ENCODE results near the gene ZNF396.

Gene ZNF396

DNA sequence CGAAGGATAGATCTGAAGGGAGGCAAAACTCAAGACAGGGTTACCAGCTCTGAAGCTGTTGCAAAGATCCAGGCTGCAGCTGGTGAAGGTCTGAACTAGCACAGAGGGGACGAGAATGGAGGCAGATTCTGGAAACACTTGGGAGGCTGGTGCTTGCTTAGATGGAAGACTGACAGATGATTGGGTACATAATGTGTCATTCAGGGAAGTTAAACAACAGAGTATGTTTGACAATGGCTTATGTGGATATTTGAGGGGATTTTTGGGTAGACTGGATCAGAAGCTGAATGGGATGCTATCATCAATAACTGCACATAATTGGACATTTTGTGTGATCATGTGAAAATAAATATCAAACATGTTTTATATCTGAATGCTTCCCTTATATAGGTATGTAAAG lies 2.3 kb upstream of the ZNF396 start:
- H3K9me3 ChIP-seq (ENCODE audit: control insufficient read depth, low read depth, low read length) = no peaks in the 10 kb centered on the region
- peaks cover 4% of the 10 kb centered on the region for H3K4me1 ChIP-seq (ENCODE audit: control insufficient read depth, low read depth, low read length)
- H3K27ac ChIP-seq (ENCODE audit: low read length) = no peak overlapping the region
- no peaks in the 10 kb centered on the region for H3K36me3 ChIP-seq (ENCODE audit: control insufficient read depth, low read depth, low read length)
- peaks cover 21% of the 10 kb centered on the region for H3K27me3 ChIP-seq (ENCODE audit: control insufficient read depth, insufficient read depth, low read length)
- H3K4me3 ChIP-seq (ENCODE audit: low read length) = no peak overlapping the region
- no peak overlapping the region for H3K9ac ChIP-seq (ENCODE audit: low read length)

DNA sequence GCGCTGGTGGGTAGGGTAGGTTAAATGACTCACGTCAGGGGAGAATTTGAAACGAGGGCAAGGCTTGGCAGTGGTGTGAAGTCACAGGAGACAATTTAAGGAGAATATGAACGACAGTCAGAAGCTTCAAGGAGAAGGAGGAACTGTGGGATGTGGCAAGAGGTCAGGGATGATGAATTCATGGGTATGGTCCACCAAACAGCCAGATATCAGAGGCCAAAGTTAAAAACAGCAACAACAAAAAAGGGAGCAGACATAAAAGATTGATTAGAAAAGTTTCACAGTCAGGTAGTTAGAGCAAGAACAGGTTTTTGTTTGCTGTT lies 1.4 kb upstream of the ZNF396 start:
- no peaks in the 10 kb centered on the region for H3K9me3 ChIP-seq (ENCODE audit: control insufficient read depth, low read depth, low read length)
- H3K27ac ChIP-seq (ENCODE audit: low read length) = no peak overlapping the region
- no peaks in the 10 kb centered on the region for H3K36me3 ChIP-seq (ENCODE audit: control insufficient read depth, low read depth, low read length)
- H3K9ac ChIP-seq (ENCODE audit: low read length) = no peak overlapping the region
- peaks cover 4% of the 10 kb centered on the region for H3K4me1 ChIP-seq (ENCODE audit: control insufficient read depth, low read depth, low read length)
- peaks cover 21% of the 10 kb centered on the region for H3K27me3 ChIP-seq (ENCODE audit: control insufficient read depth, insufficient read depth, low read length)
- H3K4me3 ChIP-seq (ENCODE audit: low read length) = no peak overlapping the region

DNA sequence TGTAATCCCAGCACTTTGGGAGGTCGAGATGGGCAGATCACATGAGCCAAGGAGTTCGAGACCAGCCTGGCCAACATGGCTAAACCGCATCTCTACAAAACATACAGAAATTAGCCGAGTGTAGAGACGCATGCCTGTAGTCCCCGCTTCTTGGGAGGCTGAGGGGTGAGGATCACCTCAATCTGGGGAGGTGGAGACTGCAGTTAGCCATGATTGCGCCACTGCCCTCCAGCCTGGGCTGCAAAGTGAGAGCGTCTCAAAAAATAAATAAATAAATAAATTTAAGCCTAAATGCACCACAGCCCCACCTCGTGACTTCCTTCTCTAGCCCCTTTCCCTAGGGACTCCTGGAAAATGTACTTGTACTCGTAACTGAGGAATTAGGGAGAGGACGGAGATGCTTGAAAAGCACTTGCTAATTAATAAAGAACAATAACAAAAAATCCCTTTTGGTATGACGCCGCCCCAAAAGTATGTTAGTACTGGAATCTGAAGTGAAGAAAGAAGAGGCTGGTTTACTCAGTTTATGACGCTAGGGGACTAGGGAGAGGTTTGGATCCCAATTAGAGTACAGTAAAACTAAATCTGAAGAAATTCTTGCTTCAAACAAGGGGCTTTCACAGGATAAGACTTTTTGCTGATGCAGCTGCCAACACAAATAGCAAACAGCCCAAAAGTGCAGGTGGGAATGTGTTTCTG lies 887 bp upstream of the ZNF396 start:
- Histone ChIP-seq H3K4me1 (ENCODE audit: control insufficient read depth, low read depth, low read length) (peaks cover 4% of the 10 kb centered on the region), H3K4me3 (ENCODE audit: low read length) (peak overlapping the region; percentile 82), H3K27me3 (ENCODE audit: control insufficient read depth, insufficient read depth, low read length) (peaks cover 21% of the 10 kb centered on the region), H3K9ac (ENCODE audit: low read length) (peak overlapping the region; percentile 6), H3K9me3 (ENCODE audit: control insufficient read depth, low read depth, low read length) (no peaks in the 10 kb centered on the region), H3K27ac (ENCODE audit: low read length) (no peak overlapping the region), H3K36me3 (ENCODE audit: control insufficient read depth, low read depth, low read length) (no peaks in the 10 kb centered on the region)

DNA sequence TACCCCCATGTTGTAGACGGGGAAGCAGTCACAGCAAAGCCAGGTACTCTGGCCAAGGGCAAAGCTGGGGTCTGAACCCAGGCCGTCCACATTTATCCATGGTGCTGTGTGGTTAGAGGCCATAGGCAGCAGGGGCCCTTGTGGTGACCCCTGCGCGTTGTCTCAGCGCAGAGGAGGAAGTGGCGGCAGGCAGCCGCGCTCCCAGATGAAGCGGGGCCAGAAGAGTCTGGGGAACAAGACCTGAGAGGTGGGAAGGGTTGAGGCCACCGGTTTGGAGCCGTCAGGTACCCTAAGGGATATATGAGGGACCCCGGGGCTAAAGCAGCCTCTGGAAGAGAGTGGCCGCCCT lies 770 bp downstream of the ZNF396 start:
- H3K36me3 ChIP-seq (ENCODE audit: control insufficient read depth, low read depth, low read length) = no peaks in the 10 kb centered on the region
- H3K9me3 ChIP-seq (ENCODE audit: control insufficient read depth, low read depth, low read length) = no peaks in the 10 kb centered on the region
- peak overlapping the region; percentile 34 for H3K9ac ChIP-seq (ENCODE audit: low read length)
- H3K27ac ChIP-seq (ENCODE audit: low read length) = no peak overlapping the region
- H3K4me3 ChIP-seq (ENCODE audit: low read length) = peak overlapping the region; percentile 82
- H3K27me3 ChIP-seq (ENCODE audit: control insufficient read depth, insufficient read depth, low read length) = peaks cover 21% of the 10 kb centered on the region
- peaks cover 4% of the 10 kb centered on the region for H3K4me1 ChIP-seq (ENCODE audit: control insufficient read depth, low read depth, low read length)

DNA sequence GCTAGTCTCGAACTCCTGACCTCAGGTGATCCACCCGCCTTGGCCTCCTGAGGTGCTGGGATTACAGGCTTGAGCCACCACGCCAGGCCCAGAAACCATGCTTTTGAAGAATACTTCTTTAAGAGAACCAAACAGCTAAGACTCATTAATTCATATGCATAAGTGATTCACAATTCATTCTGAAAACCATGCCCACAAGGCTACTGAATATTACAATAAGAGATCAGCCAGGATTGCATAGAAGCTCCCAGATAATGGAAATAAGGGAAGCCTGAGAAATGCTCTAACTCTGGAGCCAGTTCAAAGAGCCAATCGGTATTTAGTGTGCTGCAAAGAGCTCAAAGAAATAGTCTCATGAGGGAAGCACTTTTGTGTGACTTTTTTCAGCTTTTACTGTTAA lies 2.4 kb downstream of the ZNF396 start:
- Histone ChIP-seq H3K36me3 (ENCODE audit: control insufficient read depth, low read depth, low read length) (no peaks in the 10 kb centered on the region), H3K27ac (ENCODE audit: low read length) (no peak overlapping the region), H3K4me3 (ENCODE audit: low read length) (no peak overlapping the region), H3K9me3 (ENCODE audit: control insufficient read depth, low read depth, low read length) (no peaks in the 10 kb centered on the region), H3K4me1 (ENCODE audit: control insufficient read depth, low read depth, low read length) (peaks cover 4% of the 10 kb centered on the region), H3K27me3 (ENCODE audit: control insufficient read depth, insufficient read depth, low read length) (peaks cover 21% of the 10 kb centered on the region), H3K9ac (ENCODE audit: low read length) (no peak overlapping the region)

DNA sequence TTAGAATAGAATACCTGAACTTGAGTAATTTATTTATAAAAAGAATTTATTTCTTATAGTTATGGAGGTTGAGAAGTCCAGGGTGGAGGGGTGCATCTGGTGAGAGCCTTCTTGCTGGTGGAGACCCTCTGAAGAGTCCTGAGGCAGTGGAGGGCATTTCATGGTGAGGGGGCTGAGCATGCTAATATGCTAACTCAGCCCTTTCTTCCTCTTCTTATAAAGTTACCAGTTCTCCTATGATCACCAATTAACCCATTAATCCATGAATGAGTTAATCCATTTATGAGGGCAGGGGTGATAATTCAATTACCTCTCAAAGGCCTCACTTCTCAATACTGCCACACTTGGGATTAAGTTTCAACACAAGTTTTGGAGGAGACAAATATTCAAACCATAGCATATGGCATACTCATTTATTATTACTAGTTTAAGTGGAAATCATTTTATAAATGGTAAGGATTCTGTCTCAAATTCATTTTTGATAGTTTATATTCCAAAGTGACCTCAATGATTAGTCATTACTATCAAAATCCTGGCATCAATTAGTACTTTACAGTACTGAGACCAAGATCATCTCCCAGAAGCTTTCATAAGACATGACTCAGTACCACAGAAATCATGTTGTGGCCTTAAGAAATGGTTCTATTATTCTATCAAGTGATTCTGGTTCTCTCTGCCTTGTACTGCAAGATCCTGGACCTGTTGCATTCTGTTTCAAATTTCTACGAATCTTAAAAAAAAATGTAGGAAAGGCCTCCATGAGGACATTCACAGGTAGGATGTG lies 5.5 kb downstream of the ZNF396 start:
- no peaks in the 10 kb centered on the region for H3K27me3 ChIP-seq (ENCODE audit: control insufficient read depth, insufficient read depth, low read length)
- no peaks in the 10 kb centered on the region for H3K4me1 ChIP-seq (ENCODE audit: control insufficient read depth, low read depth, low read length)
- no peak overlapping the region for H3K9ac ChIP-seq (ENCODE audit: low read length)
- H3K36me3 ChIP-seq (ENCODE audit: control insufficient read depth, low read depth, low read length) = no peaks in the 10 kb centered on the region
- no peaks in the 10 kb centered on the region for H3K9me3 ChIP-seq (ENCODE audit: control insufficient read depth, low read depth, low read length)
- no peak overlapping the region for H3K27ac ChIP-seq (ENCODE audit: low read length)
- H3K4me3 ChIP-seq (ENCODE audit: low read length) = no peak overlapping the region

DNA sequence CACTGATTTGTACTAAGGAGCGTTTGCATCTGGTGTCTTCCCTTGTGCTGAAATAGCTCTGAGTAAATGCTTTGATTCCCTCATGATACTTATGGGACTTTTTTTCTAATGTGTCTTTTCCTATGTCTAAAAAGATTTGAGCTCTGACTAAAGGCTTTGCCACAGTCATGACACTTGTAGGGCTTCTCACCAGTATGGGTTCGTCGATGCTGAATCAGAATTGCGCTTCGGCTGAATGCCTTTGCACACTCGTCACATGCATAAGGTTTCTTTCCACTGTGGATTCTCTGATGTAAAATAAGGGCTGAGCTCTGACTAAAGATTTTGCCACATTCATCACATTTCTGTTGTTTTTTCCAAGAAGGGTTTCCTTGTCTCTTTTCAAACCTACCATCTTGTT lies 8.0 kb downstream of the ZNF396 start:
- Histone ChIP-seq H3K4me1 (ENCODE audit: control insufficient read depth, low read depth, low read length) (no peaks in the 10 kb centered on the region), H3K36me3 (ENCODE audit: control insufficient read depth, low read depth, low read length) (no peaks in the 10 kb centered on the region), H3K4me3 (ENCODE audit: low read length) (no peak overlapping the region), H3K27me3 (ENCODE audit: control insufficient read depth, insufficient read depth, low read length) (no peaks in the 10 kb centered on the region), H3K9me3 (ENCODE audit: control insufficient read depth, low read depth, low read length) (no peaks in the 10 kb centered on the region), H3K27ac (ENCODE audit: low read length) (no peak overlapping the region), H3K9ac (ENCODE audit: low read length) (no peak overlapping the region)

DNA sequence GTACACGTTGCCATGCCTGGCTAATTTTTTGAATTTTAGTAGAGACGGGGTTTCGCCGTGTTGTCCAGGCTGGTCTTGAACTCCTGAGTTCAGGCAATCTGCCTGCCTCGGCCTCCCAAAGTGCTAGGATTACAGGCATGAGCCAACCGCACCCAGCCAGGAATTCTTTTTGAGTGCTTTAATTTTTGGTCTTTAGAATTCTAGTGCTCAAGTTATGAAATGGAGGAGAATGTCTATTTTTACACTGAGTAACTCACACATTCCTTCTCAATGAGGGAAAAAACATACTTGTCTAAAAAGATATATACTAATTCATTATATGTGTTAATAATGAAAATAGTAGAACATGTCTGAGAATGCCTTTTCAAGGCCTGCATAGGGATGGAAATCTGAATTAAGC lies 8.5 kb downstream of the ZNF396 start:
- no peak overlapping the region for H3K27ac ChIP-seq (ENCODE audit: low read length)
- H3K4me3 ChIP-seq (ENCODE audit: low read length) = no peak overlapping the region
- H3K27me3 ChIP-seq (ENCODE audit: control insufficient read depth, insufficient read depth, low read length) = no peaks in the 10 kb centered on the region
- no peaks in the 10 kb centered on the region for H3K4me1 ChIP-seq (ENCODE audit: control insufficient read depth, low read depth, low read length)
- no peaks in the 10 kb centered on the region for H3K9me3 ChIP-seq (ENCODE audit: control insufficient read depth, low read depth, low read length)
- H3K36me3 ChIP-seq (ENCODE audit: control insufficient read depth, low read depth, low read length) = no peaks in the 10 kb centered on the region
- no peak overlapping the region for H3K9ac ChIP-seq (ENCODE audit: low read length)

DNA sequence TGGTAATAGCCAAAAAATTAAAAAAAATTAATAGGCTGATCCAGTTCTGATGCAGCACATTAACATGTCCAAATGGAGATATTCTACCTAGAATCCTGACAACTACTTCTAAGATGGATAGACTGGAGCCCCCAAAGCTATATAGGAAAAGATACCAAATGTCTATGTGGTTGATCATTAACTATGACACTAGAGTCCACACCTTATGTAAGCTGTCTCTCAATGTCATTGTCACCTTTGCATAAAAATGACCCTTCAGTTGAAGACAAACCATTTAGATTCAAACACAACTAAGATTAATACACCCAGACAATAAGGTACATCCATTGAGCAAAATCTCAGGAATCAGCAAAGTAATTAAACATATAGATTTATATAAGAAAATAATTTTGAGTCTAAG lies 14.6 kb downstream of the ZNF396 start:
- Histone ChIP-seq H3K9me3 (ENCODE audit: control insufficient read depth, low read depth, low read length) (no peaks in the 10 kb centered on the region), H3K4me1 (ENCODE audit: control insufficient read depth, low read depth, low read length) (no peaks in the 10 kb centered on the region), H3K4me3 (ENCODE audit: low read length) (no peak overlapping the region)

DNA sequence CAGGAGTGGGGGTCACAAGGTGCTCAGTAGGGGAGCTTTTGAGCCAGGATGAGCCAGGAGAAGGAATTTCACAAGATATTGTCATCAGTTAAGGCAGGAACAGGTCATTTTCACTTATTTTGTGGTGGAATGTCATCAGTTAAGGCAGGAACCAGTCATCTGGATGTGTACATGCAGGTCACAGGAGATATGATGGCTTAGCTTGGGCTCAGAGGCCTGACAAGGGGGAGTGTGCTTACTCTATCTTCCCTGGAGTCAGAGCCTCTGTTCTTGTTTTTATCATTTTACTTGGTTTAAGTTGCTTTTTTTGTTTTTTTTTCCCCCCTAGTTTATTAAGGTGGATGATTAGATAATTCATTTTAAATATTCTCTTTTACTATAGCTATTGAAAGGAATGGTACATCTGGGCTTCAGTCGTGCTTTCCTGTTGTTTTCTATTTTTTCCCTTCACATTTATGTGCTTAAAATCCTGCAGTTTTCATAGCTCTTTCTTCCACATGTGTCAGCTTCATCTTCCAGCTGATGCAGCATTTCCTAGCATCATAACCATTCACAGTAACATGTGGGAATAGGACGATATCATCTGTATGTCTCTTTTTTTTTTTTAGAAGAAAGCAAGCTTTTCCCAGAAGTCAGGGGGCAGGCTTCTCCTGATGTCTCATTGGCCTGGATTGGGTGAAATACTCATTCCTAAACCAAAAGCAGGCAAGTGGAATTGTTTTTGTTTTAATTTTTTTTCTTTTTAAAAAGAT lies 15.4 kb downstream of the ZNF396 start:
- Histone ChIP-seq H3K9ac (ENCODE audit: low read length) (no peak overlapping the region), H3K27me3 (ENCODE audit: control insufficient read depth, insufficient read depth, low read length) (no peaks in the 10 kb centered on the region), H3K4me1 (ENCODE audit: control insufficient read depth, low read depth, low read length) (no peaks in the 10 kb centered on the region), H3K9me3 (ENCODE audit: control insufficient read depth, low read depth, low read length) (no peaks in the 10 kb centered on the region), H3K27ac (ENCODE audit: low read length) (no peak overlapping the region), H3K4me3 (ENCODE audit: low read length) (no peak overlapping the region), H3K36me3 (ENCODE audit: control insufficient read depth, low read depth, low read length) (no peaks in the 10 kb centered on the region)

More for the DNA sequence above, 14.6 kb downstream of the ZNF396 start:
- H3K27ac ChIP-seq (ENCODE audit: low read length) = no peak overlapping the region
- no peak overlapping the region for H3K9ac ChIP-seq (ENCODE audit: low read length)
- H3K27me3 ChIP-seq (ENCODE audit: control insufficient read depth, insufficient read depth, low read length) = no peaks in the 10 kb centered on the region
- H3K36me3 ChIP-seq (ENCODE audit: control insufficient read depth, low read depth, low read length) = no peaks in the 10 kb centered on the region

DNA sequence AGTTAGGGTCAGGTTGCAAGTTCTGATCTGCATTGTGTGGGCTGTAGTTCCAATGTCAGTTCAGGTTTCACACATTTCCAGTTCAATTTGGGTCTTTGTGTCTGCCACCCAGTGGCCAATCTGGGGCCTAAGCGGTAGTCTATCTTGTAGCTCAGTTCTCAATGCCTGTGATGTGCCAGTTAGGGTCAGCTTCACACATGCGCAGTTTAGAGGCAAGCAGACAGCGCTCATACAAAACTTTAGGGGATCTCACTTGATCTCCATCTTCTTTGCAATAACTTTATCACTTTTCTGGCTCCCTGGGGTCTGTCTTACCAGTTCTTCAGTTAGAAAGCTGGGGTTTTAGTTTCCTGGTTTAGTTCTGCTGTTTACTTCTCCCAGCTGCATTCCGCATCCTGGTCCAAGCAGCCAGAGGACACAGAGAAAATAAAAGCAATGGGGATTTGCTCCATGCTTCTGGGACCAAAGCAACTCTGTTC lies 22.0 kb downstream of the ZNF396 start:
- H3K27ac ChIP-seq (ENCODE audit: low read length) = no peak overlapping the region
- H3K27me3 ChIP-seq (ENCODE audit: control insufficient read depth, insufficient read depth, low read length) = no peaks in the 10 kb centered on the region
- H3K4me3 ChIP-seq (ENCODE audit: low read length) = no peak overlapping the region
- no peaks in the 10 kb centered on the region for H3K9me3 ChIP-seq (ENCODE audit: control insufficient read depth, low read depth, low read length)
- H3K36me3 ChIP-seq (ENCODE audit: control insufficient read depth, low read depth, low read length) = no peaks in the 10 kb centered on the region
- no peak overlapping the region for H3K9ac ChIP-seq (ENCODE audit: low read length)
- peaks cover 11% of the 10 kb centered on the region for H3K4me1 ChIP-seq (ENCODE audit: control insufficient read depth, low read depth, low read length)
